Tibial artery (tissue), 4 donors: ENCODE measurements around the gene TULP4.

Experiments
- DNase-seq, 2 donors: peaks; one replicate each; pipeline ENCODE4 v3.0.0-alpha.2; 2019
- H3K27ac ChIP-seq, 2 donors: fragments of 200-600 bp; sonication (generic) in 1 of 2; 1 replicate in 1 of 2; 2 replicates in 1 of 2; pipeline ENCODE4 v1.5.1; 2018 to 2019; ENCODE audit warnings: mild to moderate bottlenecking in 1 of 2
- H3K27me3 ChIP-seq, 2 donors: fragments of 200-600 bp; sonication (generic) in 1 of 2; one replicate each; pipeline versions ENCODE4 v1.5.1 to v1.6.0; 2016 to 2019
- H3K36me3 ChIP-seq, 3 donors: fragments of 200-600 bp; sonication (generic) in 2 of 3; one replicate each; pipeline ENCODE4 v1.5.1; 2016 to 2019; ENCODE audit warnings: mild to moderate bottlenecking in 2 of 3
- H3K4me1 ChIP-seq, 4 donors: fragments of 200-600 bp; sonication (generic) in 2 of 4; 1 replicate in 3 of 4; 2 replicates in 1 of 4; pipeline ENCODE4 v1.5.1; 2016 to 2019
- H3K4me3 ChIP-seq, 2 donors: fragments of 200-600 bp; sonication (generic) in 1 of 2; 1 replicate in 1 of 2; 2 replicates in 1 of 2; pipeline ENCODE4 v1.5.1; 2018 to 2019; ENCODE audit warnings: mild to moderate bottlenecking in 2 of 2
- H3K9me3 ChIP-seq, 3 donors: fragments of 200-600 bp; sonication (generic) in 1 of 3; one replicate each; pipeline ENCODE4 v1.5.1; 2016 to 2019
- CTCF ChIP-seq, 2 experiments: fragments of 200-600 bp in 1 of 2; fragments of 450-650 bp in 1 of 2; IDR thresholded peaks; one replicate each; pipeline ENCODE4 v1.5.1; 2017 to 2019; ENCODE audit warnings: antibody characterized with exemption in 2 of 2, mild to moderate bottlenecking in 1 of 2, moderate library complexity in 1 of 2
- intact Hi-C: fragments of 100-400 bp; cut with DNase I; formaldehyde crosslinking; loops from one replicate; pipeline ENCODE4 v1.15.0; 2023; ENCODE audit warnings: low total_unique reads

The TULP4 gene

GRCh38 chr6:158543606-158544185, 231.4 kb downstream of the TULP4 start:
- peak in 1 of 2 donors; percentile 23 for DNase-seq
- Histone ChIP-seq H3K27ac (no peak overlapping the region), H3K9me3 (no peaks in the 10 kb centered on the region), H3K4me1 (no peaks in the 10 kb centered on the region), H3K4me3 (no peak overlapping the region), H3K27me3 (peaks cover 0 to 21% of the 10 kb centered on the region in 2 donors), H3K36me3 (no peaks in the 10 kb centered on the region)
- intact Hi-C loops: no loop called here
- TF ChIP-seq CTCF (IDR thresholded peaks at IDR 0.05): no peak

GRCh38 chr6:158544428-158544827, 232.2 kb downstream of the TULP4 start:
- DNase-seq: peak in 1 of 2 donors; percentile 34
- no peak for TF ChIP-seq CTCF (IDR thresholded peaks at IDR 0.05)
- Histone ChIP-seq H3K27me3 (peaks cover 0 to 13% of the 10 kb centered on the region in 2 donors), H3K4me3 (no peak overlapping the region), H3K4me1 (no peaks in the 10 kb centered on the region), H3K36me3 (no peaks in the 10 kb centered on the region), H3K27ac (no peak overlapping the region), H3K9me3 (no peaks in the 10 kb centered on the region)
- intact Hi-C loops: no loop called here

- Histone ChIP-seq H3K27ac (no peak overlapping the region), H3K4me3 (no peak overlapping the region), H3K27me3 (peaks cover 0 to 8% of the 10 kb centered on the region in 2 donors), H3K36me3 (no peaks in the 10 kb centered on the region), H3K9me3 (no peaks in the 10 kb centered on the region), H3K4me1 (no peaks in the 10 kb centered on the region)
- intact Hi-C loops: no loop called here
- TF ChIP-seq CTCF (IDR thresholded peaks at IDR 0.05): no peak
- peak in 1 of 2 donors; percentile 28 for DNase-seq
Measured at GRCh38 chr6:158545043-158545966, 233.0 kb downstream of the TULP4 start.

GRCh38 chr6:158548418-158549161, 236.3 kb downstream of the TULP4 start:
- no peak for TF ChIP-seq CTCF (IDR thresholded peaks at IDR 0.05)
- Histone ChIP-seq H3K27me3 (no peaks in the 10 kb centered on the region), H3K4me1 (no peaks in the 10 kb centered on the region), H3K36me3 (no peaks in the 10 kb centered on the region), H3K27ac (no peak overlapping the region), H3K9me3 (no peaks in the 10 kb centered on the region), H3K4me3 (no peak overlapping the region)
- DNase-seq: no peak
- intact Hi-C loops: no loop called here

GRCh38 chr6:158552055-158552795, 240.0 kb downstream of the TULP4 start:
- H3K4me1 ChIP-seq: no peaks in the 10 kb centered on the region
- DNase-seq: no peak
- no peaks in the 10 kb centered on the region for H3K27me3 ChIP-seq
- TF ChIP-seq CTCF (IDR thresholded peaks at IDR 0.05): no peak
- H3K4me3 ChIP-seq: no peak overlapping the region
- no peak overlapping the region for H3K27ac ChIP-seq
- intact Hi-C loops: no loop called here
- no peaks in the 10 kb centered on the region for H3K36me3 ChIP-seq
- no peaks in the 10 kb centered on the region for H3K9me3 ChIP-seq
